ENCODE data around the gene ADGRG2. TPM values are rescaled to one million over a fixed set of nuclear protein-coding genes. Genes with fewer than 3 reads are reported as not detected.

Gene ADGRG2
- total and polyA plus RNA-seq, 9 of the 15 experiments (the other 6 are each of a cell fraction or from before 2014, with no cell fraction given), result 0.03 TPM; not detected in 8

DNA sequence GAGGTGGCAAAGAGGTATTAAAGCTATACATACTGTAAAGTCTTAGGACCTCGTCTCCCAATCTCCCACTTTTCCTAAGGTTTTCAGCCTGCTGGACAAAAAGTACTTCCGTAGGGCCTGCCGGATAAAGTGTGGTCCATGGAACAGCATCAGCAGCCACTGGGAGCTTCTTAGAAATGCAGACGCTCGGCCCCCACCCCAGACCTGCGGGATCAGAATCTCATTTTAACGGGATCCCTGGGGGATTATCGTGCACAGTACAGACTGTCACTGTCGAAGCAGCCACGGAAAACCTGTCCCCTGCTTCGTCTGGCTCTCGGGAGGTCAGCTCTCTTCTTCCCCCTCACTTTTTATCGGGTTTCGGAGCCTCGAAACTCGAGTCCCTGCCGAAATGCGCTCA lies 802 bp downstream of the ADGRG2 start:
- H3K9me3 ChIP-seq (replicated peaks; ENCODE audit: control insufficient read depth, insufficient read depth, low read depth, low read length), result no peaks in the 10 kb centered on the region
- no peaks in the 10 kb centered on the region for H4K20me1 ChIP-seq (replicated peaks; ENCODE audit: control insufficient read depth, insufficient read depth, low read length)
- no peak overlapping the region for H3K9ac ChIP-seq (ENCODE audit: insufficient read depth in 1 of 2, low read depth in 2 of 2, low read length in 2 of 2)
- BruUV-seq (replicated peaks), result no TSS peak
- no peak overlapping the region for H3K4me2 ChIP-seq (ENCODE audit: insufficient read depth, low read length)
- no peak overlapping the region for H3K27ac ChIP-seq (ENCODE audit: extremely low read depth, low read depth, low read length)
- in situ Hi-C loops (cut with MboI) (no loop called here), intact Hi-C loops (cut with micrococcal nuclease) (no loop called here)
- H2AFZ ChIP-seq (ENCODE audit: low read depth, low read length), result no peak overlapping the region
- ATAC-seq (no peak), FAIRE-seq (no peak), DNase-seq (ENCODE audit: extremely low read depth in 1 of 4, low spot score in 3 of 4) (no peak)
- 9% methylated on average over 12 of the region's 18 CpGs for WGBS (ENCODE audit: insufficient coverage, low coverage, missing lambda C conversion rate)
- no peaks in the 10 kb centered on the region for H3K9me1 ChIP-seq (ENCODE audit: control insufficient read depth, insufficient read depth, low read length)
- no peaks in the 10 kb centered on the region for H3K36me3 ChIP-seq (ENCODE audit: control insufficient read depth, insufficient read depth, low read length)
- H3K4me3 ChIP-seq, result no peak overlapping the region
- CTCF ChIA-PET (ENCODE audit: low intra/inter-chr PET ratio), result no interaction called here
- H3K79me2 ChIP-seq (ENCODE audit: control insufficient read depth, insufficient read depth, low read length), result no peaks in the 10 kb centered on the region
- peaks cover 4 to 8% of the 10 kb centered on the region in 2 experiments; a peak in 3 of 5 replicates for H3K27me3 ChIP-seq (ENCODE audit: control insufficient read depth in 2 of 2, insufficient read depth in 2 of 2, low read length in 2 of 2)
- no peaks in the 10 kb centered on the region for H3K4me1 ChIP-seq (replicated peaks in 1 of 2; ENCODE audit: control insufficient read depth in 2 of 2, insufficient read depth in 2 of 2, low read length in 2 of 2)
- POLR2A ChIA-PET, result no interaction called here
- no peak for TF ChIP-seq HDAC2 (IDR thresholded peaks at IDR 0.05)
- no peak for TF ChIP-seq ZFP30 (CRISPR knock-in tag; IDR thresholded peaks at IDR 0.05; ENCODE audit: borderline replicate concordance)
- no peak for TF ChIP-seq CREBBP (IDR thresholded peaks at IDR 0.05; ENCODE audit: low read depth, low read length)
- TF ChIP-seq CC2D1A (IDR thresholded peaks at IDR 0.05), result no peak
- no peak for TF ChIP-seq NFRKB (IDR thresholded peaks at IDR 0.05; ENCODE audit: low read depth)
- no peak for TF ChIP-seq PHTF2 (CRISPR knock-in tag; IDR thresholded peaks at IDR 0.05)
- TF ChIP-seq EHMT2 (IDR thresholded peaks at IDR 0.05), result no peak
- TF ChIP-seq PTRF (tag; IDR thresholded peaks at IDR 0.05), result no peak
- no peak for TF ChIP-seq ZHX1 (conservative IDR thresholded peaks at IDR 0.05; ENCODE audit: low read length)
- no peak for TF ChIP-seq RBM25 (IDR thresholded peaks at IDR 0.05; ENCODE audit: low read depth, low read length, severe bottlenecking)
- no peak for TF ChIP-seq TCF3 (CRISPR knock-in tag; IDR thresholded peaks at IDR 0.05)
- no peak for TF ChIP-seq AFF1 (IDR thresholded peaks at IDR 0.05; ENCODE audit: low read depth in 1 of 2, partially characterized antibody in 2 of 2)
- TF ChIP-seq RBM34 (IDR thresholded peaks at IDR 0.05; ENCODE audit: borderline replicate concordance, insufficient read depth, low read length), result no peak
- TF ChIP-seq, protein P1, sequence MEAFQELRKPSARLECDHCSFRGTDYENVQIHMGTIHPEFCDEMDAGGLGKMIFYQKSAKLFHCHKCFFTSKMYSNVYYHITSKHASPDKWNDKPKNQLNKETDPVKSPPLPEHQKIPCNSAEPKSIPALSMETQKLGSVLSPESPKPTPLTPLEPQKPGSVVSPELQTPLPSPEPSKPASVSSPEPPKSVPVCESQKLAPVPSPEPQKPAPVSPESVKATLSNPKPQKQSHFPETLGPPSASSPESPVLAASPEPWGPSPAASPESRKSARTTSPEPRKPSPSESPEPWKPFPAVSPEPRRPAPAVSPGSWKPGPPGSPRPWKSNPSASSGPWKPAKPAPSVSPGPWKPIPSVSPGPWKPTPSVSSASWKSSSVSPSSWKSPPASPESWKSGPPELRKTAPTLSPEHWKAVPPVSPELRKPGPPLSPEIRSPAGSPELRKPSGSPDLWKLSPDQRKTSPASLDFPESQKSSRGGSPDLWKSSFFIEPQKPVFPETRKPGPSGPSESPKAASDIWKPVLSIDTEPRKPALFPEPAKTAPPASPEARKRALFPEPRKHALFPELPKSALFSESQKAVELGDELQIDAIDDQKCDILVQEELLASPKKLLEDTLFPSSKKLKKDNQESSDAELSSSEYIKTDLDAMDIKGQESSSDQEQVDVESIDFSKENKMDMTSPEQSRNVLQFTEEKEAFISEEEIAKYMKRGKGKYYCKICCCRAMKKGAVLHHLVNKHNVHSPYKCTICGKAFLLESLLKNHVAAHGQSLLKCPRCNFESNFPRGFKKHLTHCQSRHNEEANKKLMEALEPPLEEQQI (IDR thresholded peaks at IDR 0.05), result no peak
- no peak for TF ChIP-seq PHB2 (IDR thresholded peaks at IDR 0.05; ENCODE audit: low read depth)

Measured in K562 (cell line).